ENCODE measurements around the gene STK32A.
"Not testable (repeated sequence)": the region's sequence is repeated elsewhere in the genome, so short reads cannot be mapped to it uniquely, and the experiment has no call there.

Gene STK32A

DNA sequence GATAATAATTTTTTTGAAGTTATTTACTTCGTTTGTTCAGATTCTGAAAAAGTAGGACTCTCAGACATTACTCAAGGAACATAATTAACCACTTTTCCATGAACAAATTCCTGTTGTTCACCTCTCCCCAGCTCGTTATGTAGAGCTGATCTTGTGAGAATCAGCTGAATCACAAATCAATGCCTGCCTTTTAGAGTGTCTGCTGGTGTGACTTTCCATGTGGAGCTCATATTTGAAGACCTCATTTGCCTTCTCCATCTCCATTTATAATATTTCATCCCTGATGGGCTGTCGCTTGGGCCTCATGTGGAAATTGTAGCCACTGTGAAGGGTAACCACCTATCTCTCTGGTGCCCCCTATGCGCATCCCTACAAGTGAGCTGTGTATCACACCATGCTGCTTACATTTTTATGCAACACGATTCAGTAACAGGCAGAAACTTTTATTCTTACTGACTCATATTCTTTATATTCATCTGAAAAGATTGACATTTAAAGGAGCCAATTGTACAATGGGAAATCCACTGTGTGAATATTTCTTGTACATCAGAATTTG lies 111.3 kb downstream of the STK32A start:
- DNase-seq (ENCODE audit: low read depth), result no peak

- no peak for DNase-seq (ENCODE audit: low read depth)
These were observed 113.2 kb downstream of the STK32A start for GRCh38 chr5:147348046-147348445.

GRCh38 chr5:147348451-147348850 lies 113.6 kb downstream of the STK32A start:
- no peak for DNase-seq (ENCODE audit: low read depth)

DNA sequence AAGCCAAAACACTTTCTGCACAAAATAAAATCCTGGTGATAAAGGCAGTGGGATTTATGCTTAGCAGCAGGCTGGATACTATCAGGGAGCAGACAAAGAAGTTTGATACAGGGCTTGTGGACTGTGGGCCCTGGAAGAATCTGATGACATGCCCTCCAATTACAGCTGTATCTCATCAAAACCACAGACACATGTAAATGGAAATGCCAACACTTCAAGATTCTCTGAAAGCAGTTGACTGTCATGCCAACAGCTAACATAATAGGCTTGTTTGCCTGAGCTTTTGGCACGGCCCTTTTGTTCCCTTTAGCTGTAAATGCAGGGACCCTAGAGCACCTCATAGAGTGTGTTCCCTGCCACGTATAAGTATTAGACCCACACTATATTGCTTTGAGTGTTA lies 114.4 kb downstream of the STK32A start:
- DNase-seq (ENCODE audit: low read depth), result no peak

DNA sequence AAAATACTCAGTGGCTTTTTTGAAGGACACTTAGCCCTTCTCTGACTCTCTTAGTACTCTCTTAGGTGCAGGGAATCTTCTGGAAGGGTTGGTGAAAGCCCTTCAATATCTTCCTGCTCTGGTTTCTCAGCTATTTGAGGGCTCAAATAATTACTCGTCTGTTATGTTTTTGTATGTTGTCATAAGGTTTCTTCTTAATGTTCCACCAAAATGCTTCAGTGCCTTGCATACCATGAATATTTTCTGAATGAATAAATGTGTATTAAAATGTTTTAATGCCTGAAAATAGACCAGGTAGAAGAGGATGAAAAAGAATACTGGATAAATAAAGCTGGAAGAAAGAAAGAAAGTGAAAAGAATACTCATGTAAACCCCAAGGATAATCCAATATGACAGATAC lies 124.3 kb downstream of the STK32A start:
- no peak for DNase-seq (ENCODE audit: low read depth)

DNA sequence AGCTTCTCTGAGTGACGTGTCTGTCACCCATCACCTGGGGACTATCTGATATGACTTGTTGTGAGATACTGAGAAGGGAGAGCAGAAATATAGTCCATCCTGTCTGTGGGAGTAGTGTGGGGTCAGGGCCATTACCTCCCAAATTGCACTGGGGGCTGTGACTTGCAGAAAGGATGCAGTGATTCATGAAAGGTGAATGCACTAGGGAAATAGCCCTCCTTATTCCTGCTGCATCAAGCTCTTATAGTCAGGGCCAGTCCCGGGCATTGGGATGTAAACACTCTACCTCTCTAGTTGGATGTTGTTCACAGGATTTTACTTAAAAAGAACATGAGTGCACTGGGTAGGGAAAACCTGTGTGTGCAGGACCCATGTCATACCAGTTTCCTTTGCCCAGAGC lies 124.8 kb downstream of the STK32A start:
- DNase-seq (ENCODE audit: low read depth), result no peak

- DNase-seq (ENCODE audit: low read depth), result no peak
These were observed 126.0 kb downstream of the STK32A start for GRCh38 chr5:147360816-147361215.

GRCh38 chr5:147361441-147362175 lies 126.8 kb downstream of the STK32A start:
- DNase-seq (ENCODE audit: low read depth), result no peak

GRCh38 chr5:147367381-147367780 lies 132.6 kb downstream of the STK32A start:
- DNase-seq (ENCODE audit: low read depth), result not testable (repeated sequence)

- DNase-seq (ENCODE audit: low read depth), result peak; percentile 43
These were observed 135.0 kb downstream of the STK32A start for GRCh38 chr5:147369742-147370374.

GRCh38 chr5:147371290-147371689 lies 136.5 kb downstream of the STK32A start:
- DNase-seq (ENCODE audit: low read depth), result no peak

- DNase-seq (ENCODE audit: low read depth), result no peak
These were observed 137.4 kb downstream of the STK32A start for GRCh38 chr5:147372191-147372590.

GRCh38 chr5:147373328-147373727 lies 138.5 kb downstream of the STK32A start:
- DNase-seq (ENCODE audit: low read depth), result no peak

DNA sequence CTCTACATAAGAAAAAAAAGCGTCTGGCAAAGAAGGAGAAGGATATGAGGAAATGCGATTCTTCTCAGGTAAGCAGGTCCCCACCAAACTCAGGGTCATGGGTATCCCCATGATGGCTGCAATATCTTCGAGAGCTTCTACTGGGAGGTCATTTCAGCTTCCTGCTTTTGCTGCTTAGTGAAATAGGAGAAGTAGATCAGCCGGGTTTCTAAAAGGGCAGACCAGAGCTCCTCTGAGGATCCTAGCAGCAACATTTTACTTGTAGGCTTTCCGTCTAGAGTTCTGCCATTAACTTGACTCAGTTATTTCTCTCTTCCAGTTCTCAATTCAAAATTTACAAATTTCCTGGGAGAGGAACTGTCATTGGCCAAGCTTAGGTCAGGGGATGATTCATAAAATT lies 140.3 kb downstream of the STK32A start:
- DNase-seq (ENCODE audit: low read depth), result no peak

GRCh38 chr5:147377682-147378081 lies 142.9 kb downstream of the STK32A start:
- no peak for DNase-seq (ENCODE audit: low read depth)

- no peak for DNase-seq (ENCODE audit: low read depth)
These were observed 146.7 kb downstream of the STK32A start for GRCh38 chr5:147381555-147381954.

DNA sequence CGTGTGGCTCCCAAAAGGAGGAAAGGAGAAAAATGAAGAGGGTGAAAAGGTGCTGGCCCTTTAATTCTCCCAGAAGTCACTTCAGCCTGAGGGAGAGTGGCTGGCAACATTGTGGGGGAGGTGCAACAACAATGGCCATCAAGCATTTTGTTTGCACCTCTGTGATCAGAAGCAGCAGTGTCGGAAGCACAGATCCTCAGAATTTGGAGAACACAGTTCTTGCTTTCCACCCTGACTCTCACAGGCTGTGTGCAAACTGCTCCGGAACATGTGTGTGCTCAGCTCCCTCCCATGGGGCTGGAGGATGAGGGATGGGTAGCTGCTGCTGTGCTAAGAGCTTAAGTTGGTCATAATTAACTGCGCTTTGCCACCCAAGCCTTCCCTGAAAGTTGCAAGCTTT lies 147.9 kb downstream of the STK32A start:
- peak; percentile 13 for DNase-seq (ENCODE audit: low read depth)

GRCh38 chr5:147384346-147385193 lies 149.7 kb downstream of the STK32A start:
- DNase-seq (ENCODE audit: low read depth), result no peak

GRCh38 chr5:147387109-147387508 lies 152.3 kb downstream of the STK32A start:
- DNase-seq (ENCODE audit: low read depth), result no peak

GRCh38 chr5:147388184-147389108 lies 153.6 kb downstream of the STK32A start:
- DNase-seq (ENCODE audit: low read depth), result peak; percentile 12

- DNase-seq (ENCODE audit: low read depth), result no peak
These were observed 155.9 kb downstream of the STK32A start for GRCh38 chr5:147390654-147391225.
